ENCODE results near the gene PAPPA.

Gene PAPPA

GRCh38 chr9:116276651-116277121, 123.1 kb downstream of the PAPPA start:
- no peak for ATAC-seq
- DNase-seq: no peak

- no peak for DNase-seq
- ATAC-seq: no peak
Observed at GRCh38 chr9:116278326-116278725, 124.7 kb downstream of the PAPPA start.

GRCh38 chr9:116279230-116279629, 125.6 kb downstream of the PAPPA start:
- ATAC-seq: no peak
- no peak for DNase-seq

- no peak for DNase-seq
- ATAC-seq: no peak
Observed at GRCh38 chr9:116280529-116280928, 126.9 kb downstream of the PAPPA start.

GRCh38 chr9:116282597-116282996, 129.0 kb downstream of the PAPPA start:
- DNase-seq (no peak), ATAC-seq (no peak)

- no peak for ATAC-seq
Observed at GRCh38 chr9:116284518-116284917, 130.9 kb downstream of the PAPPA start.

GRCh38 chr9:116285320-116285719, 131.7 kb downstream of the PAPPA start:
- no peak for DNase-seq

More at GRCh38 chr9:116284518-116284917, 130.9 kb downstream of the PAPPA start:
- no peak for DNase-seq

GRCh38 chr9:116286297-116286696, 132.7 kb downstream of the PAPPA start:
- no peak for DNase-seq

More at GRCh38 chr9:116285320-116285719, 131.7 kb downstream of the PAPPA start:
- ATAC-seq: no peak

GRCh38 chr9:116287721-116288120, 134.1 kb downstream of the PAPPA start:
- no peak for ATAC-seq
- no peak for DNase-seq

More at GRCh38 chr9:116286297-116286696, 132.7 kb downstream of the PAPPA start:
- no peak for ATAC-seq

- DNase-seq: no peak
- ATAC-seq: no peak
Observed at GRCh38 chr9:116288658-116289057, 135.1 kb downstream of the PAPPA start.

- DNase-seq: no peak
Observed at GRCh38 chr9:116297346-116297745, 143.8 kb downstream of the PAPPA start.

GRCh38 chr9:116298249-116298648, 144.7 kb downstream of the PAPPA start:
- ATAC-seq (no peak), DNase-seq (no peak)

More at GRCh38 chr9:116297346-116297745, 143.8 kb downstream of the PAPPA start:
- ATAC-seq: no peak

GRCh38 chr9:116298878-116299391, 145.3 kb downstream of the PAPPA start:
- no peak for DNase-seq
- no peak for ATAC-seq

- no peak for ATAC-seq
- no peak for DNase-seq
Observed at GRCh38 chr9:116300360-116300870, 146.8 kb downstream of the PAPPA start.

- ATAC-seq (no peak), DNase-seq (no peak)
Observed at GRCh38 chr9:116303270-116303669, 149.7 kb downstream of the PAPPA start.

- ATAC-seq: no peak
Observed at GRCh38 chr9:116303886-116304538, 150.4 kb downstream of the PAPPA start.

GRCh38 chr9:116304761-116305160, 151.2 kb downstream of the PAPPA start:
- DNase-seq (no peak), ATAC-seq (no peak)

More at GRCh38 chr9:116303886-116304538, 150.4 kb downstream of the PAPPA start:
- no peak for DNase-seq

- ATAC-seq: no peak
- no peak for DNase-seq
Observed at GRCh38 chr9:116308076-116308475, 154.5 kb downstream of the PAPPA start.

GRCh38 chr9:116309900-116310611, 156.5 kb downstream of the PAPPA start:
- ATAC-seq (no peak), DNase-seq (no peak)

- no peak for DNase-seq
- ATAC-seq: no peak
Observed at GRCh38 chr9:116312221-116312620, 158.6 kb downstream of the PAPPA start.

- DNase-seq (no peak), ATAC-seq (no peak)
Observed at GRCh38 chr9:116313638-116314037, 160.0 kb downstream of the PAPPA start.

- no peak for ATAC-seq
- no peak for DNase-seq
Observed at GRCh38 chr9:116316246-116316645, 162.7 kb downstream of the PAPPA start.

GRCh38 chr9:116317503-116317902, 163.9 kb downstream of the PAPPA start:
- DNase-seq: no peak
- ATAC-seq: no peak

All from stimulated activated naive CD8-positive, alpha-beta T cell treated with anti-CD3 and anti-CD28 coated beads, Interleukin-15, Interleukin-2, amounts not matched to agents 100 U/mL and 50 U/mL, for 24 hours (primary cell).